ENCODE data around the gene C12orf57.

The C12orf57 gene

DNA sequence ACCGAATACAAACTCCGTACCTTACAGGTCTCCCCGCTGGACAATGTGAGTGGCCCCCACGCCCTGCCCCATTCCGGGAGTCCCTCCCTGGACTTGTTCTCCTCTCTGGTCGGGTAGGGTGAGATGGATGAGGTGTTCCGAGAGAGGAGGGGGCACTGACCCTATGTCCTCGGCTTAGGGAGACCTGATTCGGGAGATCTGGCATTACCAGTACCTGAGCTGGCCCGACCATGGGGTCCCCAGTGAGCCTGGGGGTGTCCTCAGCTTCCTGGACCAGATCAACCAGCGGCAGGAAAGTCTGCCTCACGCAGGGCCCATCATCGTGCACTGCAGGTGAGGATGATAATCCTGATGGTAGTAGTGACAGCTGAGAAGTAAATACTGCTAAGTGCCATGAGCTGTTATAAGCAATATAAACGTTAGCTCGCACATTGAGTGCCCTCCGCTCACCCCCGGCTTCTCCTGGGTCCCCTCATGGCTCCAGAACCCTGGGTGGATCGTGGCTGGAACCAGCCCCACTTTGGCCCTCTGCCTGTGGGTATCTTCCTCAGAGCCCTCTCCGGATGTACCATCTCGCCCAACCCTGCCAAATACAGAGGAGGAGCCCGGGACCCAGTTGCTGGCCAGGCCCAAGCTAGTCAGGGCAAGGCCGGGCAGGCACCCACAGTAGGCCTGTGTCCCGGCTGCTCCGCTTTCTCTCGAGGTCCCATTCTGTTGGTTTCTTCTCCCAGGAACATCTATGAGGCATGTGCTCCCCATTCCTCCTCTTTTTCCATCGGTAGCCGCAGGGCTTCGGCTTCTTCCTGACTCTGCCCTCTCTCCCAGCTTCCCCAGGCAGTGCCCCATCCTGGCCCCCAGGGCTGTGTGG, 14.2 kb downstream of the C12orf57 start:
- intact Hi-C loops (cut with micrococcal nuclease): no loop called here
- H3K4me3 Mint-ChIP-seq: peak overlapping the region; percentile 72
- peaks cover 90% of the 10 kb centered on the region for H3K36me3 Mint-ChIP-seq (ENCODE audit: low read depth)
- no peaks in the 10 kb centered on the region for H3K9me3 Mint-ChIP-seq
- no peaks in the 10 kb centered on the region for H3K27me3 Mint-ChIP-seq
- peaks cover 100% of the 10 kb centered on the region for H3K4me1 Mint-ChIP-seq (ENCODE audit: low read depth)
- H3K27ac Mint-ChIP-seq: peak overlapping the region; percentile 93

DNA sequence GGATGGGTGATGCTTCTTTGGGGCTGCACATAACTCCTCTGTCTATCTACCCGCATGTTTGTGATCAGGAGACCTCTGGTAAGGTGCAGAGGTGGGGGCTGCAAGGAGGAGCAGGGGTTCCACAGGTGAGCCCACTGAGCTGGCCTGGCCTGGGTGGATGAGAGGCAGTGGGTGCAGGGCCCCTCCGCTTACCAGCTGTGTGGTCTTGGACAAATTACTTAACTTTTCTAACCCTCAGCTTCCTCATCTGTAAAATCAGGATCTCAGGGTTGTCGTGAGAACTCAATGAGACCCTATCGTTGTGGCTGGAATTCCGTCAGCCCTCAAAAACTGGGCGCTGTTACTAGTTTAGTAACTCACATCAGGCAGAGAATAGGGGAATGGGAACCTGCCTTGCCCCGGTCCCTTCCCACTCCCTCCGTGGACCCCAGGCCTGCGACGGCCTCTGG, 14.8 kb downstream of the C12orf57 start:
- peaks cover 100% of the 10 kb centered on the region for H3K4me1 Mint-ChIP-seq (ENCODE audit: low read depth)
- H3K36me3 Mint-ChIP-seq (ENCODE audit: low read depth): peaks cover 84% of the 10 kb centered on the region
- no peaks in the 10 kb centered on the region for H3K9me3 Mint-ChIP-seq
- H3K4me3 Mint-ChIP-seq: peak overlapping the region; percentile 72
- H3K27ac Mint-ChIP-seq: peak overlapping the region; percentile 93
- intact Hi-C loops (cut with micrococcal nuclease): no loop called here
- no peaks in the 10 kb centered on the region for H3K27me3 Mint-ChIP-seq

- intact Hi-C loops (cut with micrococcal nuclease): no loop called here
- Mint-ChIP-seq H3K27me3 (no peaks in the 10 kb centered on the region), H3K9me3 (no peaks in the 10 kb centered on the region), H3K4me1 (ENCODE audit: low read depth) (peaks cover 100% of the 10 kb centered on the region), H3K36me3 (ENCODE audit: low read depth) (peaks cover 78% of the 10 kb centered on the region), H3K4me3 (peak overlapping the region; percentile 72), H3K27ac (peak overlapping the region; percentile 93)
These were observed 15.4 kb downstream of the C12orf57 start for GRCh38 chr12:6959058-6959804.

GRCh38 chr12:6959805-6960592, 16.2 kb downstream of the C12orf57 start:
- H3K36me3 Mint-ChIP-seq (ENCODE audit: low read depth): peaks cover 74% of the 10 kb centered on the region
- intact Hi-C loops (cut with micrococcal nuclease): no loop called here

GRCh38 chr12:6960593-6961277, 16.9 kb downstream of the C12orf57 start:
- intact Hi-C loops (cut with micrococcal nuclease): loop anchor here (1.0 kb wide), 2 partner anchors 9 to 16 kb away; partner anchors contain the start of genes C12orf57 and PTPN6
- Mint-ChIP-seq H3K36me3 (ENCODE audit: low read depth) (peaks cover 74% of the 10 kb centered on the region), H3K4me1 (ENCODE audit: low read depth) (peaks cover 100% of the 10 kb centered on the region), H3K27ac (peak overlapping the region; percentile 93), H3K27me3 (no peaks in the 10 kb centered on the region), H3K4me3 (peak overlapping the region; percentile 72), H3K9me3 (no peaks in the 10 kb centered on the region)

More at GRCh38 chr12:6959805-6960592, 16.2 kb downstream of the C12orf57 start:
- H3K27ac Mint-ChIP-seq: peak overlapping the region; percentile 93
- peak overlapping the region; percentile 72 for H3K4me3 Mint-ChIP-seq
- peaks cover 100% of the 10 kb centered on the region for H3K4me1 Mint-ChIP-seq (ENCODE audit: low read depth)
- H3K27me3 Mint-ChIP-seq: no peaks in the 10 kb centered on the region
- H3K9me3 Mint-ChIP-seq: no peaks in the 10 kb centered on the region

GRCh38 chr12:6961278-6961694, 17.5 kb downstream of the C12orf57 start:
- intact Hi-C loops (cut with micrococcal nuclease): loop anchor here (1.0 kb wide), 2 partner anchors 10 to 17 kb away; partner anchors contain the start of genes C12orf57 and PTPN6
- peaks cover 98% of the 10 kb centered on the region for H3K4me1 Mint-ChIP-seq (ENCODE audit: low read depth)
- H3K4me3 Mint-ChIP-seq: peak overlapping the region; percentile 37
- no peaks in the 10 kb centered on the region for H3K27me3 Mint-ChIP-seq
- H3K9me3 Mint-ChIP-seq: no peaks in the 10 kb centered on the region
- peak overlapping the region; percentile 93 for H3K27ac Mint-ChIP-seq
- peaks cover 74% of the 10 kb centered on the region for H3K36me3 Mint-ChIP-seq (ENCODE audit: low read depth)

DNA sequence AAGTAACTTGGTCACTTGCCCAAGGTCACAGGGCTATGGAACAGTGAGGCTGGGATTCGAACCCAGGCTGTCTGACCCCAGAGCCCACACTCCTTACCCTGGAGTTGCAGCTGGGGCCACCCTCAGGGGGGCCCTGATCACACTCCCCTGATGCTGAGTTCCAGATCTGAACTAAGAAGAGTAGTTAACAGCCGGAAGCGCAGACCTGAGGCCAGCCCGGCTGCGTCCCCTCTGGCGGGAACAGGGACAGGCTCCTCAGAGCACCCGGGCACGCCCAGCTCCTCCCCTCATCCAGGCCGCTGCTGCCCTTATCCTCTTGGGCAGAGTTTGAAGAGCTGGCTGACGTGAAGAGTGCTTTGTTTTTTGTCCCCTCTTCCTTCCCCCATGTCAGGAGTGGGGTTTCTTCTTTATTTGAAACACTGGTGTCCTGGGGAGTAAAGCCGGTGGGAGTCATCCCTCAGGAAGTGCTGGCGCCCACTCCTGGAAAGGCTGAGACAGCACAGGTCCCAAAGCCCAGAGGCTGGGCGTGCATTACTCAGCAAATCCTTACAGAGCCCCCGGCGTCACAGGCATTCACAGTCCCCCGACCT, 18.0 kb downstream of the C12orf57 start:
- Mint-ChIP-seq H3K4me1 (ENCODE audit: low read depth) (peaks cover 95% of the 10 kb centered on the region), H3K4me3 (peak overlapping the region; percentile 37), H3K27ac (peak overlapping the region; percentile 93), H3K9me3 (no peaks in the 10 kb centered on the region), H3K36me3 (ENCODE audit: low read depth) (peaks cover 74% of the 10 kb centered on the region), H3K27me3 (no peaks in the 10 kb centered on the region)
- intact Hi-C loops (cut with micrococcal nuclease): loop anchor here (1.0 kb wide), 2 partner anchors 10 to 17 kb away; partner anchors contain the start of genes C12orf57 and PTPN6

- Mint-ChIP-seq H3K27me3 (no peaks in the 10 kb centered on the region), H3K9me3 (no peaks in the 10 kb centered on the region), H3K27ac (peak overlapping the region; percentile 93), H3K36me3 (ENCODE audit: low read depth) (peaks cover 74% of the 10 kb centered on the region), H3K4me1 (ENCODE audit: low read depth) (peaks cover 89% of the 10 kb centered on the region), H3K4me3 (peak overlapping the region; percentile 37)
- intact Hi-C loops (cut with micrococcal nuclease): no loop called here
These were observed 18.6 kb downstream of the C12orf57 start for GRCh38 chr12:6962285-6963015.

- H3K4me3 Mint-ChIP-seq: no peak overlapping the region
- H3K4me1 Mint-ChIP-seq (ENCODE audit: low read depth): peaks cover 81% of the 10 kb centered on the region
- no peaks in the 10 kb centered on the region for H3K9me3 Mint-ChIP-seq
- H3K27me3 Mint-ChIP-seq: no peaks in the 10 kb centered on the region
- peak overlapping the region; percentile 93 for H3K27ac Mint-ChIP-seq
- peaks cover 74% of the 10 kb centered on the region for H3K36me3 Mint-ChIP-seq (ENCODE audit: low read depth)
- intact Hi-C loops (cut with micrococcal nuclease): no loop called here
These were observed 19.4 kb downstream of the C12orf57 start for GRCh38 chr12:6963016-6963731.

GRCh38 chr12:6963791-6964413, 20.1 kb downstream of the C12orf57 start:
- intact Hi-C loops (cut with micrococcal nuclease): no loop called here
- H3K27me3 Mint-ChIP-seq: no peaks in the 10 kb centered on the region
- H3K9me3 Mint-ChIP-seq: no peaks in the 10 kb centered on the region
- no peak overlapping the region for H3K4me3 Mint-ChIP-seq
- peaks cover 79% of the 10 kb centered on the region for H3K4me1 Mint-ChIP-seq (ENCODE audit: low read depth)
- H3K36me3 Mint-ChIP-seq (ENCODE audit: low read depth): peaks cover 74% of the 10 kb centered on the region
- peak overlapping the region; percentile 93 for H3K27ac Mint-ChIP-seq

GRCh38 chr12:6964605-6965025, 20.8 kb downstream of the C12orf57 start:
- H3K36me3 Mint-ChIP-seq (ENCODE audit: low read depth): peaks cover 73% of the 10 kb centered on the region
- no peaks in the 10 kb centered on the region for H3K27me3 Mint-ChIP-seq
- H3K9me3 Mint-ChIP-seq: no peaks in the 10 kb centered on the region
- peak overlapping the region; percentile 93 for H3K27ac Mint-ChIP-seq
- intact Hi-C loops (cut with micrococcal nuclease): loop anchor here (1.0 kb wide), 2 partner anchors 20 to 54 kb away; partner anchors contain the start of genes C12orf57 and LPCAT3
- H3K4me1 Mint-ChIP-seq (ENCODE audit: low read depth): peaks cover 79% of the 10 kb centered on the region
- no peak overlapping the region for H3K4me3 Mint-ChIP-seq
